Stimulated activated naive CD4-positive, alpha-beta T cell (primary cell): ENCODE results near the gene SH3PXD2A.
A peak's percentile ranks its signal among the peaks of the same experiment; 100 is the strongest.

Experiments used
- DNase-seq, 6 experiments: peaks; one replicate each; lab custom pipeline; 2025; lab: John Stamatoyannopoulos, UW

The SH3PXD2A gene

GRCh38 chr10:103562383-103562782, 293.0 kb downstream of the SH3PXD2A start:
- DNase-seq, result no peak

DNA sequence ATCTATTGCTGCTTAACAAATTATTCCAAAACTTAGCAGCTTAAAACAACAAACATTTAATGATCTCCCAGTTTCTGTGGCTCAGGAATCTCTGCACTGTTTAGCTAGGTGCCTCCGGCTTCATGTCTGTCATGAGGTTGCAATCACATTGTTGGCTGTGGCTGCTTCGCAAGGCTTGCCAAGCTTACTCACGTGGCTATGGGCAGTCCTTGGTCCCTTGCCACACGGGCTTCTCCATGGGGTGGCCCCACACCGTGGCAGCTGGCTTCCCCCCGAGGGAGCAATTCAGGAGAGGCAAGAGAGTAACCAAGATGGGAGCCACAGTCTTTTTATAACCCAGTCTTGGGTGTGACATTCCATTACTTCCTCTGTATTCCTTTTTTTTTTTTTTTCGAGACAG, 294.5 kb downstream of the SH3PXD2A start:
- no peak for DNase-seq

GRCh38 chr10:103559776-103560175, 295.6 kb downstream of the SH3PXD2A start:
- DNase-seq, result no peak

DNA sequence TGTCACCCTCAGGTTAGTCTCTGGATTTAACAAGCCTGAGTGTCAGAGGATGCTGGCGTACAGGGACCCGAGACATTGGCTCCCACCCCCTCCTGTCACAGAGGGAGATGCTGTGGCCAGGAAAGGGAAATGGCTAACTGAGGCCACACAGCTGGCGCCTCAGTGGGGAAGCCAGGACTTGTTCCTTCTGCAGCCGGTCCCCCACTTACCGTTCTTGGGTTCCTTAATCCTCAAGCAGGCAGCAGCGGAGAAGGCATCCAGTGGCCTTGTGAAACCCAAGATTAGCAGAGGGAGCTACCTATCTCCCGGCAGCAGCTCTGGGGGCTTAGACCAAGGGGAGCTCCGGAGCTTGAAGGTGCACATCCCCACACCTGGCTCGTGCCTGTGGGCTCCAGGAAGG, 296.5 kb downstream of the SH3PXD2A start:
- no peak for DNase-seq

- DNase-seq, result no peak
Measured at GRCh38 chr10:103557455-103557854, 297.9 kb downstream of the SH3PXD2A start.

DNA sequence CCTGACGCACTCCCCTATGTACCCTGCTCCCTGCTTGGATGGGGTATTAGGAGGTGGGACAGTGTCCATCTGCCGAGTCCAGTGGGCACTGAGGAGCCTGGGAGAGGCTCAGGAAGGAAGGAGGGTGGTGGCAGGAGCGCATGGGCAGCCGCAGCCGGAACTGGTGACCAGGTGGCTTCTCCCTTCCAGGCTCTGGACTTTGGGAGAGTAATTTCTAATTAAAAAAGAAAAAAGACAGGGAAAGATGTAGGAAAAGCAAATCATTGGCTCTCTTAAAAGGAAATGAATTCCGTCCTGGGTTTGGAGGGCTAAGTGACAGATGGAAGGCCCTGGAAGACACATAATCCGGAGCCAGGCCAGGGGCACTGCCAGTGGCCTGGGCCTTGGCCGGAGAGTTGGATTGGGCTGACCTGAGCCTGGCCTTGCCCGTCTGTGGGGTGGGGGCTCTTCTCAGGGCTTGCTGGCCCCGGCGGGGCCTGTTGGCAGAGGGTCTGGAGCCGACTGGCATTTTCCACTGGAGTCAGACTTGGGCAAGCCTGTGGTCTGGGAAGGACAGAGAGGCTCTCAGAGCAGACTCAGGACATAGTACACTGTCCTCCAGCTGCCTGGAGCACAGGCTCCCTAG, 298.9 kb downstream of the SH3PXD2A start:
- no peak for DNase-seq

DNA sequence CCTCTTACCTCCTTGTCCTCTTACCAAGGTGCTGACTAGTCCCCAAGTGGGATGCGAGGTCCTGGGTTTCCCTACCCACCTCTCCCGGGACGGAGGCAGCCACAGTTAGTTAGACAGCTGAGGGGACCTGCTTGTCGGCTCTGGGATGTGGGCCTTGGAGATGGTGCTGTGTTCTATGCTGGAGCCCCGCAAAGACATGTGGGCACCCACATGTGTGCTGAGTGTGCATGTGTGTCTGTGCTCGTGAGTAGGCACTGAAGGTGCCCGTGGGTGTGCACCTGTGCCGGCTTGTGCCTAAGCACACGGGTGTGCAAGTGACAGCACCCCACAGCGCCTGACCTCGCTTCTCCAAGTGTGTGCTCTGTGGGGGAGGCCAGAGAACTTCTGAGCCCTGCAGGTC, 299.7 kb downstream of the SH3PXD2A start:
- DNase-seq, result no peak

DNA sequence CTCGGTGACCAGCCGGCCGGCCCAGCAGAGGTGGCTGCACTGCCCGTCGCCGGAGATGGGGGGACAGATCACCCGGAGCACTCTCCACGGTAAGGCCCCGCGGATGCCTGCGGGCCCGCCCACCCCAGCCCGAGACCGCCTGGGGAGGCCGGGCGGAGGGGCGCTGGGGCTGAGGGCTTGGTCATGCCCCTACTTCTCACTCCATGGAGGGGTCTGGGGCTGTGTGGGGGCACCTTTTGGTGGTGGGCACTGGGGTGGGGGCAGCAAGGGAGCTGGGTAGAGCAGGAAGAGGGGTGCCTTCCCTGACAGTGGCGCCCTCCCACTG, 300.1 kb downstream of the SH3PXD2A start:
- DNase-seq, result no peak

- DNase-seq, result peak in 2 of 6 experiments; percentile 19 to 20
Measured at GRCh38 chr10:103554488-103555324, 300.7 kb downstream of the SH3PXD2A start.

DNA sequence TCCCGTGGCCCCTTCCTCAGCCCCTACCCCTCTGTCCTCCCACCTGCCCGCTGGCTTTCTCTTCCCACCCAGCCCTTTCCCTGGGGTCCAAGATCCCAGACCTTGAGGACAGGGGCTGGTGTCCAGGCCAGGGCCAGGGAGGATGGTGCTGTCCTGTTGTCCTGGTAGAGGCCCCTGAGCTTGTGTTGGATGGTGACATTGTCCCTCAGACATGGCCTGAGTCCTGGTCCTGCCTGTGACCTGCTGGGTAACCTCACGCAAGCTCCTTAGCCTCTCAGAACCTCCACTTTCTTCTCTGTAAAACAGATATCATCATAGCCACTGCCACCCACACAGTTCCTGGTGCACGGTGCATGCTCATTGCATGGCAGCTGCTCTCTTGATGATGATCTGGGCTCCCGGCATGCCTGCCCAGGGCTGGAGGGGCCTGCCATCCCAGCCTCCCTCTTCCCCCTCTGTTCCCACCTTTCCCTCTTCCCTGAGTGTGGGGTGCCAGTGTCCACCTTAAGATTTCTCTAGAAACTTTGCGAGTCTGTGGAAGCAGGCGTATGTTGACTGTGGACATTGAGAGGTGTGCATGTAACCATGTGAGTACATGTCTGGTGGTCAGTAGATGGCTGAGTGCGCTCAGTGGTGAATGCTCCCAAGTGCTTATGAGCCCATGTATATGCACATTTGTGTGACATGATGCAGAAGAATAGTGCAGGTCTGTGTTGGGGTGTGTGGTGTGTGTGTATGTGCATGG, 301.5 kb downstream of the SH3PXD2A start:
- DNase-seq, result peak in 1 of 6 experiments; percentile 3

- no peak for DNase-seq
Measured at GRCh38 chr10:103552856-103553742, 302.3 kb downstream of the SH3PXD2A start.

- DNase-seq, result no peak
Measured at GRCh38 chr10:103551619-103552602, 303.5 kb downstream of the SH3PXD2A start.

DNA sequence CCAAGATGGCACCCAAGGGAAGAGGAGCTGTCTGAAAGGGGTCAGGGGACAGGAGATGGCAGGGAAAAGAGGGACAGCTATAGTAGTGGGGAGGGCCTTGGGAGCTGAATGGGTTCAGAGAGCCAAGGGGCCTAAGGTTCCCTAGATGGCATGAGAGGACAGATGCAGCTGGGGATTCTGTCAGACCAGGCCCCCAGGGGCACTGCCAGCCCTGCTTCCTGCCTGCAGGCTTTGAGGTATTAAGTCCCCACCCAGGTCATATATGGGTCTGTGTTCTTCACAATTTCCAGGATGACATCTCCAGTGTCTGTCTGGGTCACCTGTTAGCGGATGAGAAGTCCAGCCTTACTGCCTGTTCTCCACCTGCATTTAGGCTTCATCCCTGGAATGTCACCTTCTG, 305.1 kb downstream of the SH3PXD2A start:
- no peak for DNase-seq

DNA sequence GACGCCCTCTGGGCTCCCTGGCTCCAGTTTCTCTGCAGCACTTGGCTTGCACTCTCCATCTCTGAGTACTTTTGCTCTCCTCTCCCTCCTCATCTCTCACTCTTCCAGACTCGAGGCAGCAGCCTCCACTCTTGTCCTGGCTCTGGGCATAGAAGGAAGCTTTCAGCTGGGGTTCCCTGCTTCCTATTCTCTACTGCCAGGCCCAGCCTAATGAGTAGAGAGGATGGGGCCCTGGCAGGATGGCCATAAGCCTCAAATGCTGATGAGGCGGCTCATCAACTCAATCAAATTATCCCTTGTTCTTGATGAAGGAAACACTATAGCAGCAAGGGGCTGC, 306.1 kb downstream of the SH3PXD2A start:
- no peak for DNase-seq

DNA sequence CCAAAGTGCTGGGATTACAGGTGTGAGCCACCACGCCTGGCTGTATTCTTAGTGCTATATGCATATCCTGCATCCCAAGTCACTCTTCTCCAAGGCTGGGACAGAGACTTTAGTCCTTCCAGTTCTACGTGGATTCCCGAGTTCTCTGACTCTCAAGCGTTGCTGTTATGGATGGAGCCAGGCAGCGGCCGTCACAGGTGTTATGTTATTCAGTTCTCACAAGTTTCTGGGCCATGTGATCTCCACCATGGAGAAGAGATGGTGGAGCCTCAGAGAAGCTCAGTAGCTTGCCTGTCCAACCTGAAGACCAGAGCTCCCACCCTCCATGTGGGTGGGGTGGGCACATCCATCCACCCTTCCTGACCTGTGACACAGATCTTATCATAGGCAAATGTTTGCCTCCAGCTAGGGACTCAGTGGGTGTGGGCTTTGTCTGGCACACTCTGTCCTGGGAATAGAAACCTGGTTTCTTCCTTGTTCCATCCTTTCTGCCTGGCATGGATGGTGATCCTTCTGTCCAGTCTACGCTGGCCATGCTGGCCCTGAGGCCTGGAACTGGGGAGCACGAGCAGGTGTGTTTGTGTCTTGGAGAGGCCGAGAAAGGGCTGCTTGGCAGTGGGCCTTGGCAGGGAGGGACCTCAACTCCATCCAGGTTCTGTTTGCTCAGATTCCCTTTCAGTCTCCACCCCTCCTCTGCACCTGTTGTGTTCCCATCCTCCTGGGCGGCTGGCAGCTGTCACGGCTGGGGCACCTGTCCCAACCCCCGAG, 306.6 kb downstream of the SH3PXD2A start:
- DNase-seq, result no peak

DNA sequence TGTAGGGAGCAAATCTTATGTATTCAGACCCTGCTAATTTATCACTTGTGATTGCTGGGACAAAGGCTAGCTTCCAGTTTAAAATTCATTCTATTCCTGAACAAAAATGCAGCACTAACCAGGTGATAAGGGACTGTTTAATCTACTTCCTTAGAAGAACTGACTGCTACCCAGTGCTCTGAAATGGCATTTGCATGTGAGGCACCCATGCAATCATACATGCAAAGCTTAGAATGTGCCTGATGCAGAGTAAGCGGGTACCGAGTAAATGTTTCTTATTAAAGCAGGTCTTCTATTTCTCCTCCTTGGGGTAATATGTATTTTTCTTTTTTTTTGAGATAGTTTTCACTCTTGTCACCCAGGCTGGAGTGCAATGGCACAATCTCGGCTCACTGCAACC, 307.4 kb downstream of the SH3PXD2A start:
- DNase-seq, result no peak

DNA sequence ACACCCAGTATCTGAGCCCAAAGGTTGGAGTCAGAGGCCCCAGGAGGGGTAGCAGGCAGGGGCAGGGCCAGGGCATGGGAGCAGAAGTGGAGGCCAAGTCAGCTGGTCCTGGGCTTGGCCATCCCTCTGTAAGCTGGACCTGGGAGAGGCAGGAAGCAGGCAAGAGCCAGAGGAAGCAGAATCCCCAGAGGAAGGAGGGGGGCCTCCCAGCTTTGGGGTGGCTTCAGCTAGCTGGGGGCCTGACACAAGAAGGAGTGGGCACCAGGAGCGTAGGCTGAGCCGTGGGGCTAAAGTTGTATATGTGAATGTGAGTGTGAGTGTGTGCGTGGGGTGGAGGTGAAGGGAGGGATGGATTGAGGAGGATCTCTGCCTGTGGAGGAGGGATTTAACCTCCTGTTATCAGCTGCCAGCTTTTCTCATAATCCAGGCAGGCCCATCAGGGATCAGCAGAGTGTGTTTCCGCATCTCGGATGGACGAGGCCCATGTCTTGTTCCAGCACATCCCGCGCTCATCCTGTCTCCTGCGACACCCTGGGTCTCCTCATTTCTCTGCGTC, 307.9 kb downstream of the SH3PXD2A start:
- DNase-seq, result no peak

DNA sequence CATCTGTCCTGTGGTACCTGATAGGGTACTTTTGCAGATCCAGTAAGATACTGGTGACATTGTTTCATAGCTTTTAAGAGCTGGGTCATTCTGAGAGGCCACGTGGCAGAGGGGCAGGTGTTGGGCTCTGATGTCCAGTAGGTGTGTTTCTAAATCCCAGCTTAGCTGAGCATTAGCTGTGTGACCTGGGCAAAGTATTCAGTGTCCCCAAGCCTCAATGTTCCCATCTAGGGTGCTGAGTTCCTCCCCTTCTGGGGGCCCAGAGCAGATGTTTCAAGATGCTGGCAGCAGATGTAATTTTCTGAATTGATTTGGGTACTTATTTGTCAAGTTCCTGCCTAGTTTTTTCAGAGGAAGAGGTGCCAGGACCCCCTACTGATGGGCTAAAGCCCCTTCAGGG, 309.0 kb downstream of the SH3PXD2A start:
- no peak for DNase-seq

GRCh38 chr10:103545771-103546281, 309.6 kb downstream of the SH3PXD2A start:
- DNase-seq, result no peak

DNA sequence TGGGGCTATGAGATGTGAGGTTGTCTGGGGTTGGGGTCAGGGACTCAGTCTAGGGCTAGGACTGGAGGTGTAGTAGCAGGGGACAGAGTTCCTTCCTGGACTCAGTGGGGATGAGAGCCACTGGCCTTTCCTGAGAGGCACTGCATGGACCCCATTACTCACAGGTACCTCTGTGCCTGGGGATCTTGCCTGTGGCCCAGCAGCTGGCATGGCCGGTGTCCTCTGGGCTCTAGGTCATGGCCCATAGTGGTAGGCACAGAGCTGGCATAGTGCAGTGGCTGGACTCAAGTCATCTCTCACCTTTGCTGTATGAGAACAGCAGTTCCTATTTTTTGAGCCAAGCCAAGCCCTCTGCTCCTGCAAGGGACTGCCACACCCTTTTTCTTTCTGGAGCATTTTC, 310.0 kb downstream of the SH3PXD2A start:
- no peak for DNase-seq
